Testis (tissue), 3 donors: ENCODE data around the gene IQSEC1. TPM values are rescaled to one million over a fixed set of nuclear protein-coding genes. Genes with fewer than 3 reads are reported as not detected.

Experiments
- DNase-seq: peaks from one replicate; pipeline ENCODE4 v3.0.0-alpha.2; 2019
- H3K27ac ChIP-seq, 2 donors: fragments of 200-600 bp; sonication (generic); one replicate each; pipeline ENCODE4 v1.5.1; 2019
- H3K27me3 ChIP-seq: fragments of 200-600 bp; sonication (generic); one replicate; pipeline ENCODE4 v1.5.1; 2019
- H3K36me3 ChIP-seq: fragments of 200-600 bp; sonication (generic); one replicate; pipeline ENCODE4 v1.5.1; 2017; ENCODE audit warnings: low read depth; ENCODE audit errors: missing control alignments
- H3K4me1 ChIP-seq: fragments of 200-600 bp; sonication (generic); one replicate; pipeline ENCODE4 v1.5.1; 2019
- H3K4me3 ChIP-seq, 2 donors: fragments of 200-600 bp; sonication (generic); one replicate each; pipeline ENCODE4 v1.5.1; 2017 to 2019
- H3K9me3 ChIP-seq: fragments of 200-600 bp; sonication (generic); one replicate; pipeline ENCODE4 v1.5.1; 2017
- CTCF ChIP-seq, 3 experiments: fragments of 450-650 bp in 2 of 3; fragments of 200-600 bp in 1 of 3; sonication (generic) in 1 of 3; IDR thresholded peaks; one replicate each; pipeline ENCODE4 v1.5.1; 2016 to 2019; ENCODE audit warnings: antibody characterized with exemption in 3 of 3, mild to moderate bottlenecking in 2 of 3, moderate library complexity in 1 of 3
- POLR2A ChIP-seq: fragments of 450-650 bp; IDR thresholded peaks from one replicate; pipeline ENCODE4 v1.6.1; 2017; ENCODE audit warnings: antibody characterized with exemption, mild to moderate bottlenecking, moderate library complexity
- WGBS, 2 donors: methylation state at CpG; one replicate each; pipeline ENCODE4 v1.1.5; 2018; 5-methylcytosine and 5-hydroxymethylcytosine counted together
- intact Hi-C: fragments of 100-400 bp; cut with DNase I; formaldehyde crosslinking; loops from one replicate; pipeline ENCODE4 v1.15.1; 2023; ENCODE audit warnings: low total_unique reads
- polyA plus RNA-seq: library from polyadenylated mRNA; stranded (reverse); fragments of 350-450 nt; fragmentation: Illumina TruSeq; extraction: RNeasy Lipid Tissue Mini Kit (QIAGEN cat#74804); gene quantifications from one replicate; pipeline ENCODE4 v1.2.3, GENCODE V29; 2014; ENCODE audit warnings: low read depth, low replicate concordance; ENCODE audit not compliant: insufficient read depth
- total RNA-seq, 2 donors: library from RNA; depleted of rRNA; stranded (reverse); fragments of >200 nt; gene quantifications; one replicate each; pipeline ENCODE4 v1.2.3, GENCODE V29; 2016

Gene IQSEC1
- total and polyA plus RNA-seq, 3 donors from 2014 or later: 32.9 to 89.4 (median 74.3) TPM

DNA sequence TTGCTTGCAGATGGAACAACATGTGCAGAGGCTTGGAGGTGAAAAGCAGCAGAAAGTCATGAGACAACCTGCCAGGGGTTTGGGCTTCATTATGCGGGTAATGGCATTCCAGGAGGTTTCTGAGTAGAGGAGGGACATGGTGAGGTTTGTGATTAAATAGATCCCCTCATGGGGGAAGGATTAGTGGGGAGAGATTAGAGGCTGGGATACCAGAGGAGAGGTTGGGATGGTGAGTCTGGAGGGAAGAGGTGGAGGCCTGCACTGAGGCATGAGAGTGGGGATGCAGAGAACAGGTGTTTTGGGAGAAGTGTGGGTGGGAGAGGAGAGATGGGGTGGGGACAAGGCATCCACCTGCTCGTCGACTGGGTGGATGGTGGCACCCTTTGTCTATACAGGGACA lies 6.8 kb upstream of the IQSEC1 start:
- no peak for DNase-seq
- peaks cover 15% of the 10 kb centered on the region for H3K4me1 ChIP-seq
- H3K27me3 ChIP-seq: no peaks in the 10 kb centered on the region
- H3K36me3 ChIP-seq: no peaks in the 10 kb centered on the region
- WGBS, 2 donors: 91 to 95% methylated on average over 3 of the region's 3 CpGs
- TF ChIP-seq POLR2A (no peak), CTCF (IDR thresholded peaks at IDR 0.05) (no peak)
- no peaks in the 10 kb centered on the region for H3K9me3 ChIP-seq
- intact Hi-C loops: loop anchor here (10.0 kb wide), 1 partner anchor 1345 kb away; no protein-coding TSS in a partner anchor
- H3K27ac ChIP-seq: no peak overlapping the region
- no peak overlapping the region for H3K4me3 ChIP-seq

DNA sequence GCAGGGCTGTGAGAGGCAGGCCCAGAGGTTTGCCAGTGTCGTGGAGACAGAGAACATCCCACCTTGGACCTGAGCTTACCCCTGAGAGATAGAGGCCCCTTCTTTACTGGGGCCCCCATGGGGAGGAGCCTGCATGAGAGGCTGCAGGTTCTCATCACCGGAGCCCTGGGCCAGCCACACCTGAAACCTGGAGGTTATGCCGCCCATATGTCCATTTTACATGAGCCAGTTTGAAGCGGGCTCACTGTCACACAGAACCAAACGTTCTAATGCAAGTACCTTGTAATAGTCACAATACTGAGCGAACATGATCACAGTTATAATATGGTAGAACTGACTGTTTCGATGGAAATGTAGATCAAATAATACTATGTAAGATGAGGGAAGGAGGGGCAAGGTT lies 6.3 kb upstream of the IQSEC1 start:
- WGBS, 2 donors: 95 to 96% methylated on average over 7 of the region's 7 CpGs

GRCh38 chr3:13079051-13079450 lies 5.8 kb upstream of the IQSEC1 start:
- Histone ChIP-seq H3K4me3 (no peak overlapping the region), H3K27ac (no peak overlapping the region), H3K27me3 (no peaks in the 10 kb centered on the region), H3K9me3 (no peaks in the 10 kb centered on the region), H3K4me1 (peaks cover 15% of the 10 kb centered on the region), H3K36me3 (no peaks in the 10 kb centered on the region)
- WGBS, 2 donors: 91% methylated on average over 5 to 7 of the region's 7 CpGs
- no peak for DNase-seq
- intact Hi-C loops: no loop called here
- TF ChIP-seq POLR2A (no peak), CTCF (IDR thresholded peaks at IDR 0.05) (no peak)

More for the DNA sequence above, 6.3 kb upstream of the IQSEC1 start:
- H3K4me1 ChIP-seq: peaks cover 15% of the 10 kb centered on the region
- H3K9me3 ChIP-seq: no peaks in the 10 kb centered on the region
- no peak for DNase-seq
- no peak overlapping the region for H3K27ac ChIP-seq
- no peaks in the 10 kb centered on the region for H3K27me3 ChIP-seq
- no peak overlapping the region for H3K4me3 ChIP-seq
- H3K36me3 ChIP-seq: no peaks in the 10 kb centered on the region
- TF ChIP-seq POLR2A (no peak), CTCF (IDR thresholded peaks at IDR 0.05) (no peak)
- intact Hi-C loops: no loop called here

- H3K27ac ChIP-seq: no peak overlapping the region
- H3K4me3 ChIP-seq: no peak overlapping the region
- WGBS, 2 donors: 76 to 82% methylated on average over 11 to 12 of the region's 12 CpGs
- DNase-seq: no peak
- H3K36me3 ChIP-seq: no peaks in the 10 kb centered on the region
- no peaks in the 10 kb centered on the region for H3K9me3 ChIP-seq
- no peak for TF ChIP-seq POLR2A
- no peak for TF ChIP-seq CTCF (IDR thresholded peaks at IDR 0.05)
- intact Hi-C loops: no loop called here
- H3K27me3 ChIP-seq: no peaks in the 10 kb centered on the region
- peaks cover 21% of the 10 kb centered on the region for H3K4me1 ChIP-seq
Measured at GRCh38 chr3:13078163-13078905, 5.1 kb upstream of the IQSEC1 start.
